ENCODE data around the gene CMTM3. TPM values are rescaled to one million over a fixed set of nuclear protein-coding genes. Genes with fewer than 3 reads are reported as not detected.

CMTM3 gene
- total and polyA plus RNA-seq, 2 experiments from 2014 or later = 16.4 to 16.6 TPM

DNA sequence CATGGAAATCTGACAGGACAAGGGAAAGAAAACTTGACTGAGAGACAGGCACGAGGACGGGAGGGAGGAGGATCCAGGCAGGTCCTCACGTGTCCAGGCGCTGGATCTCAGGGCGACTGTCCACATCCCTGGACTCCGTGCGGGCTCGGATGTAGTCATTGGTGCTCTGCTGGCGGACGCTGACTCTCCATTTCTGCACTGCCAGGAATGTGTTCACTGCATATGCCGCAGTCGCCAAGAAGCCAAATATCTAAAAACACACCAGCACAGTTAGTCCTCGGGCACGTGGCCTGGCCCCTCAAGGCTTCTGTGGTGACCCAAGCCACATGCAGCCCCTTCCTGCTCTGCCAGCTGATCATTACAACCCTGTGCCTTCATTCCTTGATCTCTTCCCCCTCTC is 17.5 kb downstream of the CMTM3 start (continued):
- TF ChIP-seq, protein P1, sequence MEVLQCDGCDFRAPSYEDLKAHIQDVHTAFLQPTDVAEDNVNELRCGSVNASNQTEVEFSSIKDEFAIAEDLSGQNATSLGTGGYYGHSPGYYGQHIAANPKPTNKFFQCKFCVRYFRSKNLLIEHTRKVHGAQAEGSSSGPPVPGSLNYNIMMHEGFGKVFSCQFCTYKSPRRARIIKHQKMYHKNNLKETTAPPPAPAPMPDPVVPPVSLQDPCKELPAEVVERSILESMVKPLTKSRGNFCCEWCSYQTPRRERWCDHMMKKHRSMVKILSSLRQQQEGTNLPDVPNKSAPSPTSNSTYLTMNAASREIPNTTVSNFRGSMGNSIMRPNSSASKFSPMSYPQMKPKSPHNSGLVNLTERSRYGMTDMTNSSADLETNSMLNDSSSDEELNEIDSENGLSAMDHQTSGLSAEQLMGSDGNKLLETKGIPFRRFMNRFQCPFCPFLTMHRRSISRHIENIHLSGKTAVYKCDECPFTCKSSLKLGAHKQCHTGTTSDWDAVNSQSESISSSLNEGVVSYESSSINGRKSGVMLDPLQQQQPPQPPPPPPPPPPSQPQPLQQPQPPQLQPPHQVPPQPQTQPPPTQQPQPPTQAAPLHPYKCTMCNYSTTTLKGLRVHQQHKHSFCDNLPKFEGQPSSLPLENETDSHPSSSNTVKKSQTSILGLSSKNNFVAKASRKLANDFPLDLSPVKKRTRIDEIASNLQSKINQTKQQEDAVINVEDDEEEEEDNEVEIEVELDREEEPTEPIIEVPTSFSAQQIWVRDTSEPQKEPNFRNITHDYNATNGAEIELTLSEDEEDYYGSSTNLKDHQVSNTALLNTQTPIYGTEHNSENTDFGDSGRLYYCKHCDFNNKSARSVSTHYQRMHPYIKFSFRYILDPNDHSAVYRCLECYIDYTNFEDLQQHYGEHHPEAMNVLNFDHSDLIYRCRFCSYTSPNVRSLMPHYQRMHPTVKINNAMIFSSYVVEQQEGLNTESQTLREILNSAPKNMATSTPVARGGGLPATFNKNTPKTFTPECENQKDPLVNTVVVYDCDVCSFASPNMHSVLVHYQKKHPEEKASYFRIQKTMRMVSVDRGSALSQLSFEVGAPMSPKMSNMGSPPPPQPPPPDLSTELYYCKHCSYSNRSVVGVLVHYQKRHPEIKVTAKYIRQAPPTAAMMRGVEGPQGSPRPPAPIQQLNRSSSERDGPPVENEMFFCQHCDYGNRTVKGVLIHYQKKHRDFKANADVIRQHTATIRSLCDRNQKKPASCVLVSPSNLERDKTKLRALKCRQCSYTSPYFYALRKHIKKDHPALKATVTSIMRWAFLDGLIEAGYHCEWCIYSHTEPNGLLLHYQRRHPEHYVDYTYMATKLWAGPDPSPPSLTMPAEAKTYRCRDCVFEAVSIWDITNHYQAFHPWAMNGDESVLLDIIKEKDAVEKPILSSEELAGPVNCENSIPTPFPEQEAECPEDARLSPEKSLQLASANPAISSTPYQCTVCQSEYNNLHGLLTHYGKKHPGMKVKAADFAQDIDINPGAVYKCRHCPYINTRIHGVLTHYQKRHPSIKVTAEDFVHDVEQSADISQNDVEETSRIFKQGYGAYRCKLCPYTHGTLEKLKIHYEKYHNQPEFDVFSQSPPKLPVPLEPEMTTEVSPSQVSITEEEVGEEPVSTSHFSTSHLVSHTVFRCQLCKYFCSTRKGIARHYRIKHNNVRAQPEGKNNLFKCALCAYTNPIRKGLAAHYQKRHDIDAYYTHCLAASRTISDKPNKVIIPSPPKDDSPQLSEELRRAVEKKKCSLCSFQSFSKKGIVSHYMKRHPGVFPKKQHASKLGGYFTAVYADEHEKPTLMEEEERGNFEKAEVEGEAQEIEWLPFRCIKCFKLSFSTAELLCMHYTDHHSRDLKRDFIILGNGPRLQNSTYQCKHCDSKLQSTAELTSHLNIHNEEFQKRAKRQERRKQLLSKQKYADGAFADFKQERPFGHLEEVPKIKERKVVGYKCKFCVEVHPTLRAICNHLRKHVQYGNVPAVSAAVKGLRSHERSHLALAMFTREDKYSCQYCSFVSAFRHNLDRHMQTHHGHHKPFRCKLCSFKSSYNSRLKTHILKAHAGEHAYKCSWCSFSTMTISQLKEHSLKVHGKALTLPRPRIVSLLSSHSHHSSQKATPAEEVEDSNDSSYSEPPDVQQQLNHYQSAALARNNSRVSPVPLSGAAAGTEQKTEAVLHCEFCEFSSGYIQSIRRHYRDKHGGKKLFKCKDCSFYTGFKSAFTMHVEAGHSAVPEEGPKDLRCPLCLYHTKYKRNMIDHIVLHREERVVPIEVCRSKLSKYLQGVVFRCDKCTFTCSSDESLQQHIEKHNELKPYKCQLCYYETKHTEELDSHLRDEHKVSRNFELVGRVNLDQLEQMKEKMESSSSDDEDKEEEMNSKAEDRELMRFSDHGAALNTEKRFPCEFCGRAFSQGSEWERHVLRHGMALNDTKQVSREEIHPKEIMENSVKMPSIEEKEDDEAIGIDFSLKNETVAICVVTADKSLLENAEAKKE (CRISPR knock-in tag; IDR thresholded peaks at IDR 0.05) = no peak

DNA sequence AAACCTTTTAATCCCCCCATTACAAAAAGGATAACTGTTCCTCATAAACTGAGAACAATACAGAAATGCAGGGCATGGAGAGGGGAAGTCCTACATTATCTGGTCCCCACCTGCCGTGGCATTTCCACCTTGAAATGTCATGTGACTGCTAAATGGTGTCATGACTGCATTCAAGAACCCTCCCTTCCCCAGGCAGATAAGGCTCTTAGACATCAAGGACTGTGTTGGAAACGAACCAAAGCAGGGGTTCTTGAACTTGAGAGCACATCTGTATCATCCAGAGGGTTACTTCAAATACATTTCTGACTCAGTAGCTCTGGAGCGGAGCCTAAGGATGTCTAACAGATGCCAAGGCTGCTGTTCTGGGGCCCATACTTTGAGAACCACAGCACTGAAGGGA is 18.4 kb downstream of the CMTM3 start:
- Histone ChIP-seq H3K27ac (ENCODE audit: low read depth) (no peak overlapping the region), H3K27me3 (ENCODE audit: insufficient read depth) (no peaks in the 10 kb centered on the region), H3F3A (replicated peaks; ENCODE audit: low read depth) (no peaks in the 10 kb centered on the region), H3K4me3 (no peak overlapping the region), H3K36me3 (ENCODE audit: insufficient read depth) (no peaks in the 10 kb centered on the region; the same call in 1 of the 2 replicates), H3K4me2 (no peak overlapping the region), H3K4me1 (ENCODE audit: insufficient read depth) (no peaks in the 10 kb centered on the region), H2AFZ (no peak overlapping the region), H4K20me1 (replicated peaks; ENCODE audit: insufficient read depth) (peaks cover 10% of the 10 kb centered on the region), H3K79me2 (replicated peaks; ENCODE audit: insufficient read depth) (no peaks in the 10 kb centered on the region), H3K9me2 (ENCODE audit: insufficient read depth) (no peaks in the 10 kb centered on the region)
- DNase-seq (ENCODE audit: low spot score) (no peak), ATAC-seq (no peak)
- Mint-ChIP-seq H3K27ac (no peak overlapping the region), H3K27me3 (ENCODE audit: insufficient read depth, low read depth, poor library complexity) (no peaks in the 10 kb centered on the region), H3K9me3 (no peaks in the 10 kb centered on the region), H3K4me1 (peaks cover 2% of the 10 kb centered on the region; the same call in 2 of the 3 replicates), H3K36me3 (ENCODE audit: low read depth) (peaks cover 23% of the 10 kb centered on the region; the same call in 2 of the 3 replicates), H3K4me3 (no peak overlapping the region)
- TF ChIP-seq EZH2phosphoT487 (IDR thresholded peaks at IDR 0.05; ENCODE audit: unreplicated experiment) (no peak), POLR2AphosphoS5 (IDR thresholded peaks at IDR 0.05; ENCODE audit: low read depth) (no peak), JUNB (IDR thresholded peaks at IDR 0.05; ENCODE audit: unreplicated experiment) (no peak), EZH2 (IDR thresholded peaks at IDR 0.05; ENCODE audit: low read depth, unreplicated experiment) (no peak), NANOG (IDR thresholded peaks at IDR 0.05; ENCODE audit: borderline replicate concordance) (no peak), ZNF331 (CRISPR knock-in tag; IDR thresholded peaks at IDR 0.05; ENCODE audit: low read depth) (no peak), STAT1 (IDR thresholded peaks at IDR 0.05; ENCODE audit: unreplicated experiment) (no peak)
- TF ChIP-seq, protein P1 (CRISPR knock-in tag; IDR thresholded peaks at IDR 0.05) = no peak
- TF ChIP-seq, protein P2, sequence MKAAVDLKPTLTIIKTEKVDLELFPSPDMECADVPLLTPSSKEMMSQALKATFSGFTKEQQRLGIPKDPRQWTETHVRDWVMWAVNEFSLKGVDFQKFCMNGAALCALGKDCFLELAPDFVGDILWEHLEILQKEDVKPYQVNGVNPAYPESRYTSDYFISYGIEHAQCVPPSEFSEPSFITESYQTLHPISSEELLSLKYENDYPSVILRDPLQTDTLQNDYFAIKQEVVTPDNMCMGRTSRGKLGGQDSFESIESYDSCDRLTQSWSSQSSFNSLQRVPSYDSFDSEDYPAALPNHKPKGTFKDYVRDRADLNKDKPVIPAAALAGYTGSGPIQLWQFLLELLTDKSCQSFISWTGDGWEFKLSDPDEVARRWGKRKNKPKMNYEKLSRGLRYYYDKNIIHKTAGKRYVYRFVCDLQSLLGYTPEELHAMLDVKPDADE (IDR thresholded peaks at IDR 0.05) = no peak

Data from GM23338 (cell line).